Thoracic aorta (tissue), 2 donors: ENCODE data around the gene DLL3. TPM values are rescaled to one million over a fixed set of nuclear protein-coding genes. Genes with fewer than 3 reads are reported as not detected.
"Not testable (repeated sequence)": the region's sequence is repeated elsewhere in the genome, so short reads cannot be mapped to it uniquely, and the experiment has no call there.

Source experiments
- ATAC-seq: fragments of 150-250 bp; one replicate; pipeline ENCODE4 v1.8.0; 2017; ENCODE audit warnings: low read depth; ENCODE audit not compliant: insufficient number of reproducible peaks, low FRiP score
- DNase-seq: peaks from one replicate; pipeline ENCODE4 v3.0.0-alpha.2; 2020; ENCODE audit warnings: low spot score
- H3K27ac ChIP-seq, 2 donors: fragments of 200-600 bp; sonication (generic); 1 replicate in 1 of 2; 2 replicates in 1 of 2; pipeline ENCODE4 v1.5.1; 2016; ENCODE audit warnings: mild to moderate bottlenecking in 2 of 2, moderate library complexity in 2 of 2
- H3K27me3 ChIP-seq: fragments of 200-600 bp; sonication (generic); replicated peaks from 2 replicates; pipeline ENCODE4 v1.6.0; 2016; ENCODE audit warnings: mild to moderate bottlenecking; ENCODE audit not compliant: insufficient read depth
- H3K36me3 ChIP-seq: fragments of 200-600 bp; sonication (generic); one replicate; pipeline ENCODE4 v1.5.1; 2016
- H3K4me1 ChIP-seq, 2 donors: fragments of 200-600 bp; sonication (generic); 1 replicate in 1 of 2; 2 replicates in 1 of 2; pipeline versions ENCODE4 v1.5.1 to v1.6.0; 2016; ENCODE audit warnings: low read depth in 2 of 2, mild to moderate bottlenecking in 1 of 2; ENCODE audit not compliant: control insufficient read depth in 1 of 2
- H3K4me3 ChIP-seq: fragments of 200-600 bp; sonication (generic); 2 replicates; pipeline ENCODE4 v1.5.1; 2016; ENCODE audit warnings: mild to moderate bottlenecking
- H3K9me3 ChIP-seq: fragments of 200-600 bp; sonication (generic); 2 replicates; pipeline ENCODE4 v1.5.1; 2016
- CTCF ChIP-seq: fragments of 200-600 bp; sonication (generic); IDR thresholded peaks from one replicate; pipeline ENCODE4 v1.5.1; 2019; ENCODE audit warnings: antibody characterized with exemption
- total RNA-seq, 2 donors: library from RNA; depleted of rRNA; stranded (reverse); fragments of >200 nt; gene quantifications; one replicate each; pipeline versions ENCODE4 v1.1.0 to v1.2.3, GENCODE V29; 2016

Gene DLL3
- total RNA-seq, 2 donors from 2014 or later = not detected

GRCh38 chr19:39472746-39473442, 25.9 kb upstream of the DLL3 start:
- no peaks in the 10 kb centered on the region for H3K4me1 ChIP-seq
- H3K27ac ChIP-seq = no peak overlapping the region
- DNase-seq = no peak
- H3K9me3 ChIP-seq = no peaks in the 10 kb centered on the region
- H3K36me3 ChIP-seq = peaks cover 72% of the 10 kb centered on the region
- no peak overlapping the region for H3K4me3 ChIP-seq
- no peaks in the 10 kb centered on the region for H3K27me3 ChIP-seq
- ATAC-seq = no peak
- no peak for TF ChIP-seq CTCF

- no peak overlapping the region for H3K27ac ChIP-seq
- DNase-seq (no peak), ATAC-seq (no peak)
Measured at GRCh38 chr19:39473443-39473960, 25.2 kb upstream of the DLL3 start.

GRCh38 chr19:39474139-39474620, 24.6 kb upstream of the DLL3 start:
- H3K36me3 ChIP-seq = peaks cover 59% of the 10 kb centered on the region
- DNase-seq = no peak

More at GRCh38 chr19:39473443-39473960, 25.2 kb upstream of the DLL3 start:
- Histone ChIP-seq H3K36me3 (peaks cover 66% of the 10 kb centered on the region), H3K27me3 (no peaks in the 10 kb centered on the region), H3K4me1 (no peaks in the 10 kb centered on the region), H3K4me3 (no peak overlapping the region), H3K9me3 (no peaks in the 10 kb centered on the region)
- TF ChIP-seq CTCF = no peak

GRCh38 chr19:39475748-39476147, 23.0 kb upstream of the DLL3 start:
- Histone ChIP-seq H3K36me3 (peaks cover 44% of the 10 kb centered on the region), H3K27ac (no peak overlapping the region)
- TF ChIP-seq CTCF = no peak

More at GRCh38 chr19:39474139-39474620, 24.6 kb upstream of the DLL3 start:
- Histone ChIP-seq H3K4me1 (no peaks in the 10 kb centered on the region), H3K27me3 (no peaks in the 10 kb centered on the region), H3K4me3 (no peak overlapping the region), H3K27ac (no peak overlapping the region), H3K9me3 (no peaks in the 10 kb centered on the region)
- ATAC-seq = no peak
- TF ChIP-seq CTCF = peak; percentile 73

GRCh38 chr19:39479319-39479801, 19.4 kb upstream of the DLL3 start:
- not testable (repeated sequence) for H3K4me3 ChIP-seq, H3K27ac ChIP-seq, ATAC-seq, DNase-seq, H3K9me3 ChIP-seq, H3K27me3 ChIP-seq
- peaks cover 14% of the 10 kb centered on the region for H3K36me3 ChIP-seq
- H3K4me1 ChIP-seq = peaks cover 11 to 21% of the 10 kb centered on the region in 2 donors

More at GRCh38 chr19:39475748-39476147, 23.0 kb upstream of the DLL3 start:
- H3K9me3 ChIP-seq = no peaks in the 10 kb centered on the region
- ATAC-seq (no peak), DNase-seq (no peak)
- H3K4me1 ChIP-seq = peaks cover 2 to 8% of the 10 kb centered on the region in 2 donors
- H3K27me3 ChIP-seq = no peaks in the 10 kb centered on the region
- no peak overlapping the region for H3K4me3 ChIP-seq
